OCI-LY3 (cell line): ENCODE measurements around the gene CAMTA1.

ENCODE experiments used
- EZH2phosphoT487 ChIP-seq: fragments of 200-600 bp; shearing (Covaris generic); IDR thresholded peaks from 2 replicates; pipeline ENCODE4 v1.6.1; 2018; ENCODE audit warnings: antibody characterized with exemption, mixed run types, low read depth
- TF ChIP-seq, protein P1 (sequence below): fragments of 200-600, 300-600 bp; sonication (generic); IDR thresholded peaks from 2 replicates; pipeline ENCODE4 v1.5.1; 2014; ENCODE audit warnings: antibody characterized with exemption, low read length, low read depth

DNA sequence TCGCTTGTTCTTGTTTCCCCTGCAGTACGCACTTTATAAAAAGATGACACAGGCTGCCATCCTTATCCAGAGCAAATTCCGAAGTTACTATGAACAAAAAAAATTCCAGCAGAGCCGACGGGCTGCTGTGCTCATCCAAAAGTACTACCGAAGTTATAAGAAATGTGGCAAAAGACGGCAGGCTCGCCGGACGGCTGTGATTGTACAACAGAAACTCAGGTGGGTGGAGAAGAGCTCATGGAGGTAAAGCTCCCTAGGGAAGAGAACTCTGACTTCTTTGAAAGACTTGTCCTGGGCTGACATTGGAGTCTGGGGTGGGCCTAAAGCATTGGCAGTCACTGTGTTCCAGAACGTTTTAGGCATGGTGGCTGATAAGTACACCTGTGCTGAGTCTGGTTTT, 965.9 kb downstream of the CAMTA1 start:
- TF ChIP-seq, protein P1, sequence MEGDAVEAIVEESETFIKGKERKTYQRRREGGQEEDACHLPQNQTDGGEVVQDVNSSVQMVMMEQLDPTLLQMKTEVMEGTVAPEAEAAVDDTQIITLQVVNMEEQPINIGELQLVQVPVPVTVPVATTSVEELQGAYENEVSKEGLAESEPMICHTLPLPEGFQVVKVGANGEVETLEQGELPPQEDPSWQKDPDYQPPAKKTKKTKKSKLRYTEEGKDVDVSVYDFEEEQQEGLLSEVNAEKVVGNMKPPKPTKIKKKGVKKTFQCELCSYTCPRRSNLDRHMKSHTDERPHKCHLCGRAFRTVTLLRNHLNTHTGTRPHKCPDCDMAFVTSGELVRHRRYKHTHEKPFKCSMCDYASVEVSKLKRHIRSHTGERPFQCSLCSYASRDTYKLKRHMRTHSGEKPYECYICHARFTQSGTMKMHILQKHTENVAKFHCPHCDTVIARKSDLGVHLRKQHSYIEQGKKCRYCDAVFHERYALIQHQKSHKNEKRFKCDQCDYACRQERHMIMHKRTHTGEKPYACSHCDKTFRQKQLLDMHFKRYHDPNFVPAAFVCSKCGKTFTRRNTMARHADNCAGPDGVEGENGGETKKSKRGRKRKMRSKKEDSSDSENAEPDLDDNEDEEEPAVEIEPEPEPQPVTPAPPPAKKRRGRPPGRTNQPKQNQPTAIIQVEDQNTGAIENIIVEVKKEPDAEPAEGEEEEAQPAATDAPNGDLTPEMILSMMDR: no peak
- TF ChIP-seq EZH2phosphoT487: no peak
